Naive thymus-derived CD4-positive, alpha-beta T cell (primary cell): ENCODE measurements around the gene UBE3D. TPM values are rescaled to one million over a fixed set of nuclear protein-coding genes. Genes with fewer than 3 reads are reported as not detected.

Experiments used
- ATAC-seq: fragments of 150-1000 bp; cut with Tn5 transposase; 2 replicates; pipeline ENCODE4 v1.10.0; 2021; ENCODE audit warnings: mild to moderate bottlenecking, moderate library complexity
- CTCF ChIA-PET: fragments of 350-600 bp; sonication (Branson Sonifier 250); formaldehyde crosslinking; loops from one replicate; lab custom pipeline; 2021; ENCODE audit warnings: antibody characterized with exemption; lab: Charles Lee
- POLR2A ChIA-PET: fragments of 350-600 bp; sonication (Branson Sonifier 250); formaldehyde crosslinking; loops from one replicate; lab custom pipeline; 2021; ENCODE audit warnings: antibody characterized with exemption, inconsistent platforms; lab: Charles Lee
- DNase-seq, 9 donors: peaks; one replicate each; pipeline versions ENCODE4 v3.0.0 to v3.0.0-alpha.2; 2020 to 2022; ENCODE audit warnings: mixed read lengths in 1 of 9
- H3K27ac ChIP-seq: one replicate; pipeline ENCODE4 v1.7.0; 2013; ENCODE audit warnings: mild to moderate bottlenecking, low read depth, low read length, moderate library complexity
- H3K27me3 ChIP-seq, 2 donors: one replicate each; pipeline ENCODE4 v1.7.0; 2013; ENCODE audit warnings: low read length in 2 of 2, mild to moderate bottlenecking in 2 of 2, moderate library complexity in 2 of 2; ENCODE audit not compliant: control insufficient read depth in 2 of 2, insufficient read depth in 2 of 2
- H3K36me3 ChIP-seq, 3 experiments: 1 replicate in 2 of 3; 2 replicates in 1 of 3; pipeline ENCODE4 v1.7.0; 2013; ENCODE audit warnings: low read length in 3 of 3, mild to moderate bottlenecking in 3 of 3, moderate library complexity in 1 of 3; ENCODE audit not compliant: insufficient read depth in 3 of 3, control insufficient read depth in 2 of 3
- H3K4me1 ChIP-seq, 2 donors: one replicate each; pipeline ENCODE4 v1.7.0; 2013; ENCODE audit warnings: low read length in 2 of 2, mild to moderate bottlenecking in 2 of 2, moderate library complexity in 1 of 2; ENCODE audit not compliant: control insufficient read depth in 2 of 2, insufficient read depth in 2 of 2
- H3K4me3 ChIP-seq: 2 replicates; pipeline ENCODE4 v1.7.0; 2013; ENCODE audit warnings: mild to moderate bottlenecking, low read length
- H3K9me3 ChIP-seq, 3 experiments: 1 replicate in 2 of 3; 2 replicates in 1 of 3; pipeline ENCODE4 v1.7.0; 2013; ENCODE audit warnings: low read length in 3 of 3; ENCODE audit not compliant: control insufficient read depth in 2 of 3
- H3K27ac Mint-ChIP-seq, 9 donors: one replicate each; pipeline ENCODE4 v1.8.0; 2020 to 2022; ENCODE audit warnings: mixed read lengths in 9 of 9, mild to moderate bottlenecking in 8 of 9, moderate library complexity in 5 of 9, inconsistent platforms in 2 of 9
- H3K27me3 Mint-ChIP-seq, 5 donors: one replicate each; pipeline ENCODE4 v1.8.0; 2021 to 2022; ENCODE audit warnings: mixed read lengths in 5 of 5, mild to moderate bottlenecking in 1 of 5
- H3K36me3 Mint-ChIP-seq, 5 donors: one replicate each; pipeline ENCODE4 v1.8.0; 2020 to 2022; ENCODE audit warnings: mixed read lengths in 5 of 5, mild to moderate bottlenecking in 3 of 5, inconsistent platforms in 1 of 5
- H3K4me1 Mint-ChIP-seq, 7 donors: one replicate each; pipeline ENCODE4 v1.8.0; 2020 to 2022; ENCODE audit warnings: mixed read lengths in 7 of 7, mild to moderate bottlenecking in 3 of 7, inconsistent platforms in 1 of 7
- H3K4me3 Mint-ChIP-seq, 10 donors: one replicate each; pipeline ENCODE4 v1.8.0; 2020 to 2022; ENCODE audit warnings: mild to moderate bottlenecking in 10 of 10, mixed read lengths in 10 of 10, moderate library complexity in 6 of 10, inconsistent platforms in 2 of 10
- H3K9me3 Mint-ChIP-seq, 11 donors: one replicate each; pipeline ENCODE4 v1.8.0; 2020 to 2022; ENCODE audit warnings: mixed read lengths in 11 of 11, mild to moderate bottlenecking in 4 of 11, inconsistent platforms in 1 of 11, moderate library complexity in 1 of 11
- intact Hi-C, 2 donors: fragments of 100-400 bp; cut with micrococcal nuclease; formaldehyde crosslinking; loops; one replicate each; pipeline ENCODE4 v1.15.1; 2023
- polyA plus RNA-seq, 2 donors: library from polyadenylated mRNA; unstranded; fragments of 300-500 nt; fragmentation: Illumina TruSeq; gene quantifications; one replicate each; pipeline ENCODE4 v1.2.3, GENCODE V29; 2021
- total RNA-seq, 6 experiments: library from RNA in 5 of 6; stranded (reverse) in 5 of 6; gene quantifications; 1 replicate in 5 of 6; 2 replicates in 1 of 6; pipeline ENCODE4 v1.2.3 and lab custom pipeline; 2021 to 2026

UBE3D gene
- total and polyA plus RNA-seq, 7 experiments from 2014 or later: 5.8 to 9.3 (median 7.4) TPM

- CTCF ChIA-PET: no interaction called here
- Histone ChIP-seq H3K27ac (no peak overlapping the region), H3K9me3 (no peaks in the 10 kb centered on the region), H3K4me3 (no peak overlapping the region), H3K27me3 (no peaks in the 10 kb centered on the region), H3K36me3 (no peaks in the 10 kb centered on the region), H3K4me1 (no peaks in the 10 kb centered on the region)
- ATAC-seq: no peak
- DNase-seq: no peak
- Mint-ChIP-seq H3K9me3 (peaks cover 0 to 4% (median 0%) of the 10 kb centered on the region in 11 donors), H3K27ac (no peak overlapping the region), H3K4me3 (no peak overlapping the region), H3K36me3 (peaks cover 0 to 24% (median 14%) of the 10 kb centered on the region in 5 donors), H3K4me1 (no peaks in the 10 kb centered on the region), H3K27me3 (no peaks in the 10 kb centered on the region)
- intact Hi-C loops: no loop called here
- POLR2A ChIA-PET: no interaction called here
Measured at GRCh38 chr6:82970839-82971238, 94.8 kb downstream of the UBE3D start.

GRCh38 chr6:82968708-82969107 is 96.9 kb downstream of the UBE3D start:
- DNase-seq: no peak
- no peak overlapping the region for H3K4me3 Mint-ChIP-seq
- CTCF ChIA-PET: no interaction called here

GRCh38 chr6:82963191-82963925 is 102.3 kb downstream of the UBE3D start:
- H3K4me3 Mint-ChIP-seq: no peak overlapping the region
- no peak overlapping the region for H3K27ac Mint-ChIP-seq
- Histone ChIP-seq H3K36me3 (no peaks in the 10 kb centered on the region), H3K27ac (no peak overlapping the region), H3K27me3 (no peaks in the 10 kb centered on the region), H3K4me1 (no peaks in the 10 kb centered on the region), H3K9me3 (no peaks in the 10 kb centered on the region), H3K4me3 (no peak overlapping the region)
- H3K36me3 Mint-ChIP-seq: peaks cover 0 to 32% (median 19%) of the 10 kb centered on the region in 5 donors
- ATAC-seq (no peak), DNase-seq (no peak)
- peaks cover 0 to 4% (median 0%) of the 10 kb centered on the region in 11 donors for H3K9me3 Mint-ChIP-seq
- ChIA-PET CTCF (no interaction called here), POLR2A (no interaction called here)
- H3K4me1 Mint-ChIP-seq: peaks cover 0 to 6% (median 0%) of the 10 kb centered on the region in 7 donors
- no peaks in the 10 kb centered on the region for H3K27me3 Mint-ChIP-seq
- intact Hi-C loops: no loop called here

More at GRCh38 chr6:82968708-82969107, 96.9 kb downstream of the UBE3D start:
- intact Hi-C loops: no loop called here
- Mint-ChIP-seq H3K27ac (no peak overlapping the region), H3K27me3 (no peaks in the 10 kb centered on the region), H3K4me1 (peaks cover 0 to 3% (median 0%) of the 10 kb centered on the region in 7 donors), H3K9me3 (peaks cover 0 to 4% (median 0%) of the 10 kb centered on the region in 11 donors), H3K36me3 (peaks cover 0 to 20% (median 14%) of the 10 kb centered on the region in 5 donors)
- Histone ChIP-seq H3K4me3 (no peak overlapping the region), H3K27me3 (no peaks in the 10 kb centered on the region), H3K4me1 (no peaks in the 10 kb centered on the region), H3K9me3 (no peaks in the 10 kb centered on the region), H3K36me3 (no peaks in the 10 kb centered on the region), H3K27ac (no peak overlapping the region)
- ATAC-seq: no peak
- POLR2A ChIA-PET: no interaction called here

GRCh38 chr6:82959385-82959941 is 106.2 kb downstream of the UBE3D start:
- Mint-ChIP-seq H3K36me3 (peaks cover 2 to 46% (median 23%) of the 10 kb centered on the region in 5 donors), H3K4me3 (no peak overlapping the region), H3K9me3 (no peaks in the 10 kb centered on the region), H3K27me3 (no peaks in the 10 kb centered on the region), H3K27ac (no peak overlapping the region), H3K4me1 (peaks cover 0 to 6% (median 0%) of the 10 kb centered on the region in 7 donors)
- ChIA-PET POLR2A (no interaction called here), CTCF (no interaction called here)
- no peak for ATAC-seq
- intact Hi-C loops: no loop called here
- Histone ChIP-seq H3K4me3 (no peak overlapping the region), H3K27ac (no peak overlapping the region), H3K27me3 (no peaks in the 10 kb centered on the region), H3K4me1 (no peaks in the 10 kb centered on the region), H3K36me3 (peaks cover 0 to 11% (median 0%) of the 10 kb centered on the region in 3 experiments), H3K9me3 (no peaks in the 10 kb centered on the region)
- DNase-seq: no peak

GRCh38 chr6:82958551-82958950 is 107.1 kb downstream of the UBE3D start:
- intact Hi-C loops: no loop called here
- ChIA-PET POLR2A (no interaction called here), CTCF (no interaction called here)
- Mint-ChIP-seq H3K4me3 (no peak overlapping the region), H3K9me3 (peaks cover 0 to 2% (median 0%) of the 10 kb centered on the region in 11 donors), H3K27me3 (no peaks in the 10 kb centered on the region), H3K36me3 (peaks cover 2 to 53% (median 29%) of the 10 kb centered on the region in 5 donors), H3K4me1 (peaks cover 0 to 1% (median 0%) of the 10 kb centered on the region in 7 donors), H3K27ac (no peak overlapping the region)
- Histone ChIP-seq H3K27ac (no peak overlapping the region), H3K4me1 (no peaks in the 10 kb centered on the region), H3K9me3 (no peaks in the 10 kb centered on the region), H3K27me3 (no peaks in the 10 kb centered on the region), H3K36me3 (peaks cover 0 to 11% (median 0%) of the 10 kb centered on the region in 3 experiments), H3K4me3 (no peak overlapping the region)
- no peak for ATAC-seq
- no peak for DNase-seq

- ChIA-PET POLR2A (no interaction called here), CTCF (no interaction called here)
- peaks cover 0 to 3% (median 0%) of the 10 kb centered on the region in 11 donors for H3K9me3 Mint-ChIP-seq
- no peak overlapping the region for H3K4me3 Mint-ChIP-seq
- Histone ChIP-seq H3K27me3 (no peaks in the 10 kb centered on the region), H3K36me3 (peaks cover 0 to 11% (median 0%) of the 10 kb centered on the region in 3 experiments), H3K4me1 (no peaks in the 10 kb centered on the region), H3K9me3 (no peaks in the 10 kb centered on the region), H3K4me3 (no peak overlapping the region), H3K27ac (no peak overlapping the region)
- peaks cover 2 to 56% (median 32%) of the 10 kb centered on the region in 5 donors for H3K36me3 Mint-ChIP-seq
- DNase-seq: no peak
- no peaks in the 10 kb centered on the region for H3K27me3 Mint-ChIP-seq
- H3K27ac Mint-ChIP-seq: no peak overlapping the region
- H3K4me1 Mint-ChIP-seq: no peaks in the 10 kb centered on the region
- intact Hi-C loops: no loop called here
- ATAC-seq: no peak
Measured at GRCh38 chr6:82957868-82958245, 107.8 kb downstream of the UBE3D start.
